ENCODE measurements around the gene NAGK.

The NAGK gene

GRCh38 chr2:71100195-71100964 lies 31.9 kb downstream of the NAGK start (continued):
- TF ChIP-seq CSRNP3 (CRISPR knock-in tag; IDR thresholded peaks at IDR 0.05): no peak
- TF ChIP-seq ZNF565 (CRISPR knock-in tag; conservative IDR thresholded peaks at IDR 0.05; ENCODE audit: low read depth): no peak
- TF ChIP-seq ESRRG (CRISPR knock-in tag; IDR thresholded peaks at IDR 0.05): no peak

GRCh38 chr2:71101656-71102055 lies 33.2 kb downstream of the NAGK start:
- no peak for ATAC-seq

GRCh38 chr2:71102981-71103681 lies 34.7 kb downstream of the NAGK start:
- TF ChIP-seq ZFP30 (CRISPR knock-in tag; IDR thresholded peaks at IDR 0.05) (no peak), OSR1 (CRISPR knock-in tag; IDR thresholded peaks at IDR 0.05) (no peak), ZC3H10 (CRISPR knock-in tag; IDR thresholded peaks at IDR 0.05) (no peak), PPARA (CRISPR knock-in tag; IDR thresholded peaks at IDR 0.05; ENCODE audit: borderline replicate concordance) (no peak), RARB (CRISPR knock-in tag; IDR thresholded peaks at IDR 0.05) (no peak), PATZ1 (CRISPR knock-in tag; IDR thresholded peaks at IDR 0.05; ENCODE audit: borderline replicate concordance) (no peak), CREB5 (CRISPR knock-in tag; IDR thresholded peaks at IDR 0.05; ENCODE audit: low read depth) (no peak), TCF4 (CRISPR knock-in tag; IDR thresholded peaks at IDR 0.05; ENCODE audit: borderline replicate concordance) (no peak), ARNTL (CRISPR knock-in tag; IDR thresholded peaks at IDR 0.05; ENCODE audit: borderline replicate concordance, low read depth) (no peak), TSHZ2 (CRISPR knock-in tag; IDR thresholded peaks at IDR 0.05) (no peak), CSRNP3 (CRISPR knock-in tag; IDR thresholded peaks at IDR 0.05) (no peak), ZNF565 (CRISPR knock-in tag; conservative IDR thresholded peaks at IDR 0.05; ENCODE audit: low read depth) (no peak), CSDC2 (CRISPR knock-in tag; IDR thresholded peaks at IDR 0.05) (no peak), GLIS3 (CRISPR knock-in tag; IDR thresholded peaks at IDR 0.05) (no peak), ZFP3 (CRISPR knock-in tag; IDR thresholded peaks at IDR 0.05) (no peak), ZNF70 (CRISPR knock-in tag; IDR thresholded peaks at IDR 0.05) (no peak), SNAI2 (CRISPR knock-in tag; IDR thresholded peaks at IDR 0.05) (no peak), BACH2 (CRISPR knock-in tag; IDR thresholded peaks at IDR 0.05; ENCODE audit: borderline replicate concordance) (no peak), ISL1 (CRISPR knock-in tag; IDR thresholded peaks at IDR 0.05) (no peak), POU6F1 (CRISPR knock-in tag; IDR thresholded peaks at IDR 0.05; ENCODE audit: borderline replicate concordance, low read depth) (no peak)
- ATAC-seq: no peak

More at GRCh38 chr2:71101656-71102055, 33.2 kb downstream of the NAGK start:
- TF ChIP-seq ZNF70 (CRISPR knock-in tag; IDR thresholded peaks at IDR 0.05) (no peak), PATZ1 (CRISPR knock-in tag; IDR thresholded peaks at IDR 0.05; ENCODE audit: borderline replicate concordance) (peak; percentile 22; the same call in 1 of the 2 replicates)

All from SK-N-SH treated with all-trans-retinoic acid at 6 μM for 48 hours (cell line).